PC-3 (cell line): ENCODE results near the gene MAD1L1. TPM values are rescaled to one million over a fixed set of nuclear protein-coding genes. Genes with fewer than 3 reads are reported as not detected.

ENCODE experiments used
- ATAC-seq: fragments of 200-7000 bp; cut with Tn5 transposase; 2 replicates; pipeline ENCODE4 v1.9.1; 2020; ENCODE audit warnings: mild to moderate bottlenecking, moderate library complexity
- BruUV-seq: library from RNA; stranded (reverse); fragments of 400-500 nt; replicated peaks from 2 replicates; lab custom pipeline; 2021; lab: Mats Ljungman, UMichigan
- CTCF ChIA-PET: fragments of 300-600 bp; sonication (Branson Sonifier 250); formaldehyde crosslinking; loops from one replicate; lab custom pipeline; 2022; ENCODE audit warnings: antibody characterized with exemption; lab: Charles Lee
- POLR2A ChIA-PET: fragments of 300-600 bp; sonication (Branson Sonifier 250); formaldehyde crosslinking; loops from one replicate; lab custom pipeline; 2022; ENCODE audit warnings: antibody characterized with exemption; ENCODE audit not compliant: unreplicated experiment; lab: Charles Lee
- DNase-seq: peaks from one replicate; pipeline ENCODE4 v3.0.0-alpha.2; 2015
- H2AFZ ChIP-seq: fragments of 300-600 bp; sonication (generic); 2 replicates; pipeline ENCODE4 v1.6.0; 2016; ENCODE audit warnings: antibody characterized with exemption, low read length
- H3F3A ChIP-seq: fragments of 300-600 bp; sonication (generic); one replicate; pipeline ENCODE4 v1.6.0; 2017; ENCODE audit warnings: antibody characterized with exemption, low read length, control low read depth, mild to moderate bottlenecking; ENCODE audit not compliant: unreplicated experiment
- H3K27ac ChIP-seq: fragments of 300-600 bp; sonication (generic); 2 replicates; pipeline ENCODE4 v1.5.1; 2016; ENCODE audit warnings: mild to moderate bottlenecking, low read length
- H3K27me3 ChIP-seq: fragments of 300-600 bp; sonication (generic); 2 replicates; pipeline ENCODE4 v1.6.1; 2016; ENCODE audit warnings: low read length, mixed read lengths
- H3K36me3 ChIP-seq: fragments of 300-600 bp; sonication (generic); 2 replicates; pipeline ENCODE4 v1.6.1; 2016; ENCODE audit warnings: low read depth, mixed run types, low read length, mixed read lengths
- H3K4me1 ChIP-seq: fragments of 300-600 bp; sonication (generic); 2 replicates; pipeline ENCODE4 v1.5.1; 2016; ENCODE audit warnings: low read length; ENCODE audit not compliant: insufficient read depth
- H3K4me2 ChIP-seq: fragments of 300-600 bp; sonication (generic); 2 replicates; pipeline ENCODE4 v1.6.0; 2016; ENCODE audit warnings: low read length
- H3K4me3 ChIP-seq: fragments of 300-600 bp; sonication (generic); 2 replicates; pipeline ENCODE4 v1.5.1; 2016; ENCODE audit warnings: mild to moderate bottlenecking, low read length, mixed read lengths
- H3K79me2 ChIP-seq: fragments of 300-600 bp; sonication (generic); 2 replicates; pipeline ENCODE4 v1.6.1; 2017; ENCODE audit warnings: low read length, mixed read lengths
- H3K9ac ChIP-seq: fragments of 300-600 bp; sonication (generic); 2 replicates; pipeline ENCODE4 v1.6.0; 2016; ENCODE audit warnings: mild to moderate bottlenecking, low read length
- H3K9me2 ChIP-seq: fragments of 300-600 bp; sonication (generic); replicated peaks from 2 replicates; pipeline ENCODE4 v1.6.1; 2016; ENCODE audit warnings: mixed run types, low read length, mixed read lengths
- H3K9me3 ChIP-seq: fragments of 300-600 bp; sonication (generic); 2 replicates; pipeline ENCODE4 v1.6.1; 2016; ENCODE audit warnings: low read length, mixed read lengths
- H4K20me1 ChIP-seq: fragments of 300-600 bp; sonication (generic); 2 replicates; pipeline ENCODE4 v1.6.1; 2016; ENCODE audit warnings: low read length, mixed read lengths
- CTCF ChIP-seq: fragments of 300-600 bp; sonication (generic); conservative IDR thresholded peaks from 2 replicates; pipeline ENCODE4 v1.5.1; 2017; ENCODE audit warnings: antibody characterized with exemption, low read depth, mild to moderate bottlenecking, low read length
- EZH2 ChIP-seq: fragments of 300-600 bp; sonication (generic); IDR thresholded peaks from one replicate; pipeline ENCODE4 v1.6.1; 2017; ENCODE audit warnings: antibody characterized with exemption, mild to moderate bottlenecking, low read length; ENCODE audit not compliant: unreplicated experiment
- EZH2phosphoT487 ChIP-seq: fragments of 300-600 bp; sonication (generic); IDR thresholded peaks from 2 replicates; pipeline ENCODE4 v1.6.1; 2018; ENCODE audit warnings: mild to moderate bottlenecking, antibody characterized with exemption, low read length, borderline replicate concordance
- intact Hi-C: fragments of 100-400 bp; cut with micrococcal nuclease; formaldehyde crosslinking; loops from 2 replicates; pipeline ENCODE4 v1.9.0; 2023
- total RNA-seq: library from RNA; depleted of rRNA; stranded (reverse); fragments of >200 nt; gene quantifications from 2 replicates; pipeline ENCODE4 v1.2.3, GENCODE V29; 2014

The MAD1L1 gene
- total RNA-seq, 1 experiment from 2014 or later: 88.4 TPM

GRCh38 chr7:1897076-1897860, 335.5 kb downstream of the MAD1L1 start:
- no peak overlapping the region for H3K9ac ChIP-seq
- no peaks in the 10 kb centered on the region for H3K27me3 ChIP-seq
- POLR2A ChIA-PET: no interaction called here
- no peak for ATAC-seq
- intact Hi-C loops: no loop called here
- TF ChIP-seq CTCF: no peak
- no peak for TF ChIP-seq EZH2phosphoT487
- TF ChIP-seq EZH2: no peak
- no peaks in the 10 kb centered on the region for H4K20me1 ChIP-seq
- no peak overlapping the region for H3K4me2 ChIP-seq
- no peak overlapping the region for H3K27ac ChIP-seq
- no peaks in the 10 kb centered on the region for H3K79me2 ChIP-seq
- H2AFZ ChIP-seq: no peak overlapping the region
- no peaks in the 10 kb centered on the region for H3K9me3 ChIP-seq
- no peaks in the 10 kb centered on the region for H3K4me1 ChIP-seq
- no peaks in the 10 kb centered on the region for H3K36me3 ChIP-seq
- H3K4me3 ChIP-seq: no peak overlapping the region
- H3F3A ChIP-seq: no peaks in the 10 kb centered on the region
- no peaks in the 10 kb centered on the region for H3K9me2 ChIP-seq
- CTCF ChIA-PET: no interaction called here
- BruUV-seq: no TSS peak
- DNase-seq: no peak

- Histone ChIP-seq H4K20me1 (no peaks in the 10 kb centered on the region), H3K9me3 (no peaks in the 10 kb centered on the region), H3K4me2 (no peak overlapping the region), H3K9ac (no peak overlapping the region), H3F3A (no peaks in the 10 kb centered on the region), H2AFZ (no peak overlapping the region), H3K79me2 (no peaks in the 10 kb centered on the region), H3K27ac (no peak overlapping the region), H3K36me3 (no peaks in the 10 kb centered on the region), H3K27me3 (no peaks in the 10 kb centered on the region), H3K4me1 (0 out of 2 replicates have a peak, but pooled peaks cover 3% of the 10 kb centered on the region), H3K9me2 (no peaks in the 10 kb centered on the region), H3K4me3 (no peak overlapping the region)
- ATAC-seq: no peak
- DNase-seq: no peak
- POLR2A ChIA-PET: no interaction called here
- TF ChIP-seq EZH2: no peak
- TF ChIP-seq CTCF: no peak
- TF ChIP-seq EZH2phosphoT487: no peak
- CTCF ChIA-PET: no interaction called here
- intact Hi-C loops: no loop called here
- BruUV-seq: no TSS peak
Measured at GRCh38 chr7:1895664-1896515, 336.9 kb downstream of the MAD1L1 start.
